Lower leg skin (tissue), 4 donors: ENCODE results near the gene TAS2R13. TPM values are rescaled to one million over a fixed set of nuclear protein-coding genes. Genes with fewer than 3 reads are reported as not detected.

Experiments used
- DNase-seq, 2 donors: peaks; one replicate each; pipeline ENCODE4 v3.0.0-alpha.2; 2019; ENCODE audit warnings: low spot score in 2 of 2
- H3K4me3 ChIP-seq: fragments of 200-600 bp; sonication (generic); 2 replicates; pipeline ENCODE4 v1.5.1; 2017; ENCODE audit warnings: mild to moderate bottlenecking, low read depth; ENCODE audit not compliant: poor library complexity, severe bottlenecking
- POLR2A ChIP-seq, 2 donors: fragments of 450-650 bp; IDR thresholded peaks; one replicate each; pipeline ENCODE4 v1.6.1; 2016 to 2017; ENCODE audit warnings: antibody characterized with exemption in 2 of 2, mild to moderate bottlenecking in 1 of 2, moderate library complexity in 1 of 2
- WGBS, 2 donors: methylation state at CpG; one replicate each; pipeline ENCODE4 v1.1.5; 2018; 5-methylcytosine and 5-hydroxymethylcytosine counted together
- intact Hi-C: fragments of 100-400 bp; cut with DNase I; formaldehyde crosslinking; loops from one replicate; pipeline ENCODE4 v1.15.0; 2023; ENCODE audit warnings: low total_unique reads
- total RNA-seq, 4 donors: library from RNA; depleted of rRNA; stranded (reverse); fragments of >200 nt; gene quantifications; one replicate each; pipeline ENCODE4 v1.1.0, GENCODE V29; 2016
- TF ChIP-seq, protein P1 (sequence below), 3 donors: fragments of 450-650 bp; IDR thresholded peaks; one replicate each; pipeline ENCODE4 v1.5.1; 2016; ENCODE audit warnings: antibody characterized with exemption in 3 of 3, mild to moderate bottlenecking in 3 of 3, moderate library complexity in 2 of 3

Gene TAS2R13
- total RNA-seq, 4 donors from 2014 or later: 0.26 to 1.1 (median 0.73) TPM

DNA sequence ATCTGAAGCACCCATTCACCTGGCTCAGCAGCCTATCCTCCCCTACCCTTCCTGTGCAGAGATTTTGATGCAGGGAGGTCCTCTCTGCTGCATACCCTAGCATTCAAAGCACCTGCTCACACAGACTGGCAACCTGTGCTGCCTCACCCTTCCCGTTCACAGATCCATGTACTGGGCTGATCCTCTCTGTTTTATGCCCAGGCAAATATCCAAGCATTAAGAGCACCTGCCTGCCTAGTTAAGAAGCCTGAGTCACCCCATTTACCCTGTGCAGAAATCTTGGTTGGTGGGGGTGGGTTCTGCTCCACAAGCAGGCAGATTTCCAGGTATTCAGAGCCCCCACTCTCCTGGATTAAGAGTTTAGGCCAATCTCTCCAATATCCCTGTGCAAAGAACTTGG is 8.4 kb downstream of the TAS2R13 start:
- TF ChIP-seq POLR2A (IDR thresholded peaks at IDR 0.05): no peak
- TF ChIP-seq, protein P1, sequence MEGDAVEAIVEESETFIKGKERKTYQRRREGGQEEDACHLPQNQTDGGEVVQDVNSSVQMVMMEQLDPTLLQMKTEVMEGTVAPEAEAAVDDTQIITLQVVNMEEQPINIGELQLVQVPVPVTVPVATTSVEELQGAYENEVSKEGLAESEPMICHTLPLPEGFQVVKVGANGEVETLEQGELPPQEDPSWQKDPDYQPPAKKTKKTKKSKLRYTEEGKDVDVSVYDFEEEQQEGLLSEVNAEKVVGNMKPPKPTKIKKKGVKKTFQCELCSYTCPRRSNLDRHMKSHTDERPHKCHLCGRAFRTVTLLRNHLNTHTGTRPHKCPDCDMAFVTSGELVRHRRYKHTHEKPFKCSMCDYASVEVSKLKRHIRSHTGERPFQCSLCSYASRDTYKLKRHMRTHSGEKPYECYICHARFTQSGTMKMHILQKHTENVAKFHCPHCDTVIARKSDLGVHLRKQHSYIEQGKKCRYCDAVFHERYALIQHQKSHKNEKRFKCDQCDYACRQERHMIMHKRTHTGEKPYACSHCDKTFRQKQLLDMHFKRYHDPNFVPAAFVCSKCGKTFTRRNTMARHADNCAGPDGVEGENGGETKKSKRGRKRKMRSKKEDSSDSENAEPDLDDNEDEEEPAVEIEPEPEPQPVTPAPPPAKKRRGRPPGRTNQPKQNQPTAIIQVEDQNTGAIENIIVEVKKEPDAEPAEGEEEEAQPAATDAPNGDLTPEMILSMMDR (IDR thresholded peaks at IDR 0.05): no peak
- 84 to 86% methylated on average over 1 of the region's 1 CpG for WGBS, 2 donors
- intact Hi-C loops: no loop called here

GRCh38 chr12:10900530-10900929 is 8.8 kb downstream of the TAS2R13 start:
- no peak overlapping the region for H3K4me3 ChIP-seq
- DNase-seq: no peak
- intact Hi-C loops: no loop called here
- TF ChIP-seq, protein P1 (IDR thresholded peaks at IDR 0.05): no peak
- no peak for TF ChIP-seq POLR2A (IDR thresholded peaks at IDR 0.05)
- 86 to 100% methylated on average over 1 of the region's 1 CpG for WGBS, 2 donors

More for the DNA sequence above, 8.4 kb downstream of the TAS2R13 start:
- H3K4me3 ChIP-seq: no peak overlapping the region
- no peak for DNase-seq

DNA sequence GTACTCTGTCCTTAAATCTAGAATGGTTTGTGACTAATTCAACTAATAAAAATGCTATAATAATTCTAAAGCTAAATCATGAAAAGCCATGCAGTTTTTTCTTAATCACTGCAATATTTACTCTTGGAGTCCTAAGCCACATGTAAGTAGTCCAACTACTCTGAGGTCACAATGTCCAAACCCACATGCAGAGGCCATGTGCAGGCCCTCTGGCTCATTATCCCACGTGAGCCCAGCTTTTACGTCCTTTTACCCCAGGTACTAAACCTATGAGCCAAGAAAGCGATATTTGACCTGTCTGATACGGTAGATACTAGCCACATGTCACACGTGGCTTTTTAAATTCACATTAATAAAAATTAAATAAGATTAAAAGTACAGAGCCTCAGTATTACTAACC is 12.5 kb downstream of the TAS2R13 start:
- H3K4me3 ChIP-seq: no peak overlapping the region
- TF ChIP-seq, protein P1 (IDR thresholded peaks at IDR 0.05): no peak
- no peak for TF ChIP-seq POLR2A (IDR thresholded peaks at IDR 0.05)
- intact Hi-C loops: no loop called here
- DNase-seq: no peak
- WGBS, 2 donors: 91 to 98% methylated on average over 5 of the region's 5 CpGs

DNA sequence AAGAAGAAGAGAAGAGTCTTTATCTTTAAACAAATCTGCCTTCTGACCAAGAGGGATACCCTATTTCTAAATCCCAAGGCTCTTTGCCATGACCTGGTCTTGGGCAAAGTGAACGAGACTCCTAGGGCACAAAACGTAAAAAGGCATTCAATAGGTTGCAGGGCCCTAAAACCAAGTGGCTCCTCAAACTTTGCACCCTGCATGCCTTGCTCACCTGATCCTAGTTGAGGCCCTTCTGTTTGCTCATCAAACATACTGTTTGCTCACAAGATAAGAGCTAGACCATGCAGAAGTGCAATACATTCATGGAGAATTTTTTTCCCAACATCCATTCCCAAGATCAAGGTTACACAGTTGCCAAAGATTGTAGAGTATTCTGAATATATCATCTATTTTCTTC is 17.4 kb downstream of the TAS2R13 start:
- intact Hi-C loops: no loop called here
- no peak overlapping the region for H3K4me3 ChIP-seq
- TF ChIP-seq, protein P1 (IDR thresholded peaks at IDR 0.05): no peak
- WGBS, 2 donors: 92 to 98% methylated on average over 2 of the region's 2 CpGs
- DNase-seq: no peak

GRCh38 chr12:10889226-10889625 is 20.1 kb downstream of the TAS2R13 start:
- no peak for TF ChIP-seq POLR2A (IDR thresholded peaks at IDR 0.05)
- TF ChIP-seq, protein P1 (IDR thresholded peaks at IDR 0.05): no peak
- intact Hi-C loops: no loop called here
- H3K4me3 ChIP-seq: no peak overlapping the region
- DNase-seq: no peak

- intact Hi-C loops: no loop called here
- no peak for DNase-seq
- TF ChIP-seq, protein P1 (IDR thresholded peaks at IDR 0.05): no peak
- TF ChIP-seq POLR2A (IDR thresholded peaks at IDR 0.05): no peak
- 94% methylated on average over 6 of the region's 6 CpGs for WGBS, 2 donors
- no peak within 1 kb of the TSS for H3K4me3 ChIP-seq
Measured at GRCh38 chr12:10884086-10884725, 25.2 kb downstream of the TAS2R13 start, which contains the start of gene PRH1. PRH1 (minus strand) TSS chr12:10884255; CDS start chr12:10884217, 38 bp downstream.
